LHCN-M2 (cell line): ENCODE measurements around the gene JARID2. TPM values are rescaled to one million over a fixed set of nuclear protein-coding genes. Genes with fewer than 3 reads are reported as not detected.
A peak's percentile ranks its signal among the peaks of the same experiment; 100 is the strongest.

Experiments used
- DNase-seq: peaks from one replicate; pipeline ENCODE4 v3.0.0-alpha.2; 2012; ENCODE audit warnings: low read depth
- total RNA-seq: library from RNA; depleted of rRNA; stranded (reverse); fragments of >200 nt; gene quantifications from 2 replicates; pipeline ENCODE4 v1.2.3, GENCODE V29; 2014

JARID2 gene
- total RNA-seq, 1 experiment from 2014 or later, result 3.8 TPM

- DNase-seq, result no peak
Measured at GRCh38 chr6:15374119-15374518, 128.2 kb downstream of the JARID2 start.

- DNase-seq, result no peak
Measured at GRCh38 chr6:15375018-15375417, 129.1 kb downstream of the JARID2 start.

GRCh38 chr6:15375638-15376290 is 129.9 kb downstream of the JARID2 start:
- DNase-seq, result no peak

- no peak for DNase-seq
Measured at GRCh38 chr6:15376900-15377487, 131.1 kb downstream of the JARID2 start.

GRCh38 chr6:15378272-15378671 is 132.4 kb downstream of the JARID2 start:
- DNase-seq, result no peak

GRCh38 chr6:15378866-15379265 is 133.0 kb downstream of the JARID2 start:
- DNase-seq, result peak; percentile 29

- DNase-seq, result no peak
Measured at GRCh38 chr6:15380351-15380750, 134.5 kb downstream of the JARID2 start.

GRCh38 chr6:15382089-15382488 is 136.2 kb downstream of the JARID2 start:
- DNase-seq, result no peak

GRCh38 chr6:15382712-15383111 is 136.8 kb downstream of the JARID2 start:
- no peak for DNase-seq

- DNase-seq, result no peak
Measured at GRCh38 chr6:15384901-15385300, 139.0 kb downstream of the JARID2 start.

- DNase-seq, result no peak
Measured at GRCh38 chr6:15385521-15385920, 139.7 kb downstream of the JARID2 start.

GRCh38 chr6:15386110-15386755 is 140.4 kb downstream of the JARID2 start:
- no peak for DNase-seq

- DNase-seq, result no peak
Measured at GRCh38 chr6:15386756-15387112, 140.9 kb downstream of the JARID2 start.

- no peak for DNase-seq
Measured at GRCh38 chr6:15387118-15387517, 141.2 kb downstream of the JARID2 start.

- no peak for DNase-seq
Measured at GRCh38 chr6:15389084-15389764, 143.4 kb downstream of the JARID2 start.

GRCh38 chr6:15389765-15390723 is 144.2 kb downstream of the JARID2 start:
- peak; percentile 33 for DNase-seq

- DNase-seq, result no peak
Measured at GRCh38 chr6:15391500-15391899, 145.6 kb downstream of the JARID2 start.

- no peak for DNase-seq
Measured at GRCh38 chr6:15392182-15392581, 146.3 kb downstream of the JARID2 start.

GRCh38 chr6:15393605-15394004 is 147.7 kb downstream of the JARID2 start:
- no peak for DNase-seq

- no peak for DNase-seq
Measured at GRCh38 chr6:15395087-15395486, 149.2 kb downstream of the JARID2 start.

GRCh38 chr6:15396808-15397207 is 150.9 kb downstream of the JARID2 start:
- no peak for DNase-seq
